ENCODE results near the gene SZT2.

DNA sequence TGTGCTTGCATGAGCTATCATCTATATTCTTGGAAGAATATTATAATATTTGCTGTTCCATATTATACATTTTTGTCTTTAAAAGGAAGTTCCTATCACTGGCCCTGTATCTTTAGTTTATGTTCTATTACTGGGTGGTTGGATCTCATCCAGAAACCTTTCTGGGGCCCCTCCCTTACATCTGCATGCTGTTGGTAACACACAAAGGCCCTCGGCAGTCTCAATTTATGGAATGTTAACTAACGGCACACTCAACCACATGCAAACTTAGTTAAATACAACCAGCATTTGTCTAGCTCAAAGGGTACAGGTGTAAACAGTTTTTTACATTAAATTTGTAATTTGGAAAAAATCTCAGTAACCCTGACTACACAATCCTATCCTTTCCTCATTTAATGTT is 73.8 kb downstream of the SZT2 start:
- TF ChIP-seq, protein P1, sequence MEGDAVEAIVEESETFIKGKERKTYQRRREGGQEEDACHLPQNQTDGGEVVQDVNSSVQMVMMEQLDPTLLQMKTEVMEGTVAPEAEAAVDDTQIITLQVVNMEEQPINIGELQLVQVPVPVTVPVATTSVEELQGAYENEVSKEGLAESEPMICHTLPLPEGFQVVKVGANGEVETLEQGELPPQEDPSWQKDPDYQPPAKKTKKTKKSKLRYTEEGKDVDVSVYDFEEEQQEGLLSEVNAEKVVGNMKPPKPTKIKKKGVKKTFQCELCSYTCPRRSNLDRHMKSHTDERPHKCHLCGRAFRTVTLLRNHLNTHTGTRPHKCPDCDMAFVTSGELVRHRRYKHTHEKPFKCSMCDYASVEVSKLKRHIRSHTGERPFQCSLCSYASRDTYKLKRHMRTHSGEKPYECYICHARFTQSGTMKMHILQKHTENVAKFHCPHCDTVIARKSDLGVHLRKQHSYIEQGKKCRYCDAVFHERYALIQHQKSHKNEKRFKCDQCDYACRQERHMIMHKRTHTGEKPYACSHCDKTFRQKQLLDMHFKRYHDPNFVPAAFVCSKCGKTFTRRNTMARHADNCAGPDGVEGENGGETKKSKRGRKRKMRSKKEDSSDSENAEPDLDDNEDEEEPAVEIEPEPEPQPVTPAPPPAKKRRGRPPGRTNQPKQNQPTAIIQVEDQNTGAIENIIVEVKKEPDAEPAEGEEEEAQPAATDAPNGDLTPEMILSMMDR (IDR thresholded peaks at IDR 0.05; ENCODE audit: poor library complexity): no peak
- no peak for TF ChIP-seq EZH2 (IDR thresholded peaks at IDR 0.05; ENCODE audit: borderline replicate concordance)
- TF ChIP-seq EZH2phosphoT487 (IDR thresholded peaks at IDR 0.05; ENCODE audit: low read depth, severe bottlenecking, unreplicated experiment): no peak
